Measurements from ENCODE around the gene DDO.

DDO gene

GRCh38 chr6:110432285-110432900, 17.0 kb upstream of the DDO start:
- no peak overlapping the region for H3K27ac ChIP-seq
- no peak for TF ChIP-seq CTCF (conservative IDR thresholded peaks at IDR 0.05)
- TF ChIP-seq ZFX (IDR thresholded peaks at IDR 0.05), result no peak

- no peak overlapping the region for H3K27ac ChIP-seq
- no peak for TF ChIP-seq ZFX (IDR thresholded peaks at IDR 0.05)
- no peak for TF ChIP-seq CTCF (conservative IDR thresholded peaks at IDR 0.05)
Measured at GRCh38 chr6:110430741-110431140, 15.4 kb upstream of the DDO start.

GRCh38 chr6:110430236-110430635, 14.9 kb upstream of the DDO start:
- no peak overlapping the region for H3K27ac ChIP-seq
- no peak for TF ChIP-seq CTCF (conservative IDR thresholded peaks at IDR 0.05)
- TF ChIP-seq ZFX (IDR thresholded peaks at IDR 0.05), result no peak

GRCh38 chr6:110428153-110428552, 12.8 kb upstream of the DDO start:
- no peak for TF ChIP-seq CTCF (conservative IDR thresholded peaks at IDR 0.05)
- TF ChIP-seq ZFX (IDR thresholded peaks at IDR 0.05), result no peak
- no peak overlapping the region for H3K27ac ChIP-seq

- TF ChIP-seq ZFX (IDR thresholded peaks at IDR 0.05), result no peak
- no peak for TF ChIP-seq CTCF (conservative IDR thresholded peaks at IDR 0.05)
Measured at GRCh38 chr6:110425816-110426215, 10.4 kb upstream of the DDO start.

GRCh38 chr6:110422444-110422822, 7.1 kb upstream of the DDO start:
- no peak for TF ChIP-seq CTCF (conservative IDR thresholded peaks at IDR 0.05)
- TF ChIP-seq ZFX (IDR thresholded peaks at IDR 0.05), result no peak
- no peak overlapping the region for H3K27ac ChIP-seq

More at GRCh38 chr6:110425816-110426215, 10.4 kb upstream of the DDO start:
- H3K27ac ChIP-seq, result no peak overlapping the region

- no peak for TF ChIP-seq ZFX (IDR thresholded peaks at IDR 0.05)
- no peak for TF ChIP-seq CTCF (conservative IDR thresholded peaks at IDR 0.05)
- H3K27ac ChIP-seq, result no peak overlapping the region
Measured at GRCh38 chr6:110421749-110422443, 6.5 kb upstream of the DDO start.

Data from C4-2B (cell line).